Measurements from ENCODE around the gene PPP3R1. TPM values are rescaled to one million over a fixed set of nuclear protein-coding genes. Genes with fewer than 3 reads are reported as not detected.
A peak's percentile ranks its signal among the peaks of the same experiment; 100 is the strongest.

Gene PPP3R1
- total and polyA plus RNA-seq, 2 of the 8 experiments (the other 6 are each of a cell fraction or from before 2014, with no cell fraction given) = 9.3 to 85.1 TPM

- CTCF ChIA-PET (ENCODE audit: partially characterized antibody) = interaction anchor here (0.6 to 2.2 kb wide), 6 partner anchors 11 to 1838 kb away, joined by 3 to 6 read pairs (median 4); no protein-coding TSS in a partner anchor
- peak overlapping the region; percentile 100 for H3K27ac ChIP-seq (ENCODE audit: low read depth, low read length)
- no peak overlapping the region for H3K56ac ChIP-seq (replicated peaks; ENCODE audit: insufficient read length, low read depth, low read length)
- H4K5ac ChIP-seq (ENCODE audit: insufficient read length, low read depth, low read length) = no peak overlapping the region
- H2BK12ac ChIP-seq (ENCODE audit: low read depth, low read length) = no peak overlapping the region
- H3K9me3 ChIP-seq (ENCODE audit: insufficient read depth in 2 of 2, low read depth in 1 of 2, low read length in 1 of 2) = no peaks in the 10 kb centered on the region
- H3K14ac ChIP-seq (ENCODE audit: insufficient read length) = no peak overlapping the region
- no peak overlapping the region for H2BK15ac ChIP-seq (ENCODE audit: low read length)
- H2BK120ac ChIP-seq (replicated peaks; ENCODE audit: low read depth, low read length) = no peak overlapping the region
- peak overlapping the region; percentile 91 to 99 (median 95) for H3K4me3 ChIP-seq (ENCODE audit: extremely low read depth in 1 of 4, insufficient read depth in 2 of 4, low read depth in 3 of 4, low read length in 4 of 4)
- peaks cover 0 to 2% of the 10 kb centered on the region in 2 experiments for H4K20me1 ChIP-seq (replicated peaks in 1 of 2; ENCODE audit: control insufficient read depth in 1 of 2, insufficient read depth in 2 of 2, low read length in 2 of 2)
- FAIRE-seq (no peak), DNase-seq (ENCODE audit: low read depth in 1 of 2, low spot score in 2 of 2) (no peak)
- peak overlapping the region; percentile 64; the same call in 1 of the 2 replicates for H2BK5ac ChIP-seq (ENCODE audit: low read depth, low read length)
- H4K8ac ChIP-seq (ENCODE audit: extremely low read depth, insufficient read depth, low read length) = peak overlapping the region; percentile 84; the same call in 1 of the 2 replicates
- H3K4me2 ChIP-seq (ENCODE audit: insufficient read depth in 1 of 2, low read depth in 2 of 2, low read length in 2 of 2) = peak overlapping the region; percentile 82 to 85
- no peak for TF ChIP-seq ZNF274 (IDR thresholded peaks at IDR 0.05; ENCODE audit: borderline replicate concordance, extremely low read depth, low read length)
- TF ChIP-seq KDM4A (IDR thresholded peaks at IDR 0.05; ENCODE audit: low read depth, low read length, severe bottlenecking) = peak; percentile 10
- TF ChIP-seq TEAD4 (IDR thresholded peaks at IDR 0.05; ENCODE audit: low read depth, low read length) = peak; percentile 72
- peaks cover 5 to 33% (median 27%) of the 10 kb centered on the region in 4 experiments; a peak in 6 of 8 replicates for H3K36me3 ChIP-seq (ENCODE audit: control insufficient read depth in 2 of 4, insufficient read depth in 4 of 4, low read length in 3 of 4)
- 2% methylated on average over 7 of the region's 7 CpGs; no CpG with 5 or more reads in 1 of the 2 experiments for WGBS, 2 experiments (ENCODE audit: extremely low coverage in 1 of 2, insufficient coverage in 1 of 2, insufficient read length in 1 of 2, insufficient replicate concordance in 2 of 2, low coverage in 1 of 2, low lambda C conversion rate in 2 of 2, missing lambda C conversion rate in 1 of 2)
- no peaks in the 10 kb centered on the region for H3K27me3 ChIP-seq (replicated peaks in 1 of 4; ENCODE audit: control insufficient read depth in 3 of 4, extremely low read depth in 1 of 4, insufficient read depth in 3 of 4, low read length in 3 of 4)
- peaks cover 4% of the 10 kb centered on the region for H3K79me1 ChIP-seq (ENCODE audit: low read depth, low read length)
- peak overlapping the region; percentile 88 to 97 (median 92) for H3K9ac ChIP-seq (replicated peaks in 1 of 4; ENCODE audit: extremely low read depth in 1 of 4, low read depth in 3 of 4, low read length in 3 of 4)
- no peak overlapping the region for H3K4ac ChIP-seq (replicated peaks; ENCODE audit: insufficient read length, low read depth, low read length)
- H3K23ac ChIP-seq (ENCODE audit: insufficient read length) = no peak overlapping the region
- no peak overlapping the region; the same call in 1 of the 2 replicates for H2AFZ ChIP-seq (ENCODE audit: low read length)
- peaks cover 0 to 2% (median 1%) of the 10 kb centered on the region in 4 experiments; a peak in 2 of 7 replicates for H3K4me1 ChIP-seq (replicated peaks in 1 of 4; ENCODE audit: control insufficient read depth in 3 of 4, insufficient read depth in 4 of 4, low read length in 3 of 4)
- no peak overlapping the region for H2BK20ac ChIP-seq (ENCODE audit: low read length)
- no peak overlapping the region for H4K91ac ChIP-seq (replicated peaks; ENCODE audit: insufficient read length, low read length)
- H3K18ac ChIP-seq (ENCODE audit: extremely low read depth, low read length) = no peak overlapping the region
- H3K79me2 ChIP-seq (ENCODE audit: control insufficient read depth in 1 of 2, insufficient read depth in 2 of 2, low read length in 2 of 2) = peaks cover 6 to 50% of the 10 kb centered on the region in 2 experiments
- no peak overlapping the region for H2AK5ac ChIP-seq (ENCODE audit: low read depth, low read length)
- POLR2A ChIA-PET (ENCODE audit: partially characterized antibody) = interaction anchor here (0.6 to 3.7 kb wide), 18 partner anchors 11 to 309 kb away, joined by 3 to 57 read pairs (median 4); partner anchors contain the start of genes APLF, C1D, FBXO48 and PPP3R1
- H3K23me2 ChIP-seq (ENCODE audit: low read depth, low read length) = peaks cover 4% of the 10 kb centered on the region
These were observed 94.2 kb downstream of the PPP3R1 start for GRCh38 chr2:68158134-68158447.

All from H1 (cell line).